SU-DHL-6 (cell line): ENCODE measurements around the gene SLC45A1.

ENCODE experiments used
- H2AFZ ChIP-seq: fragments of 200-600 bp; sonication (generic); 2 replicates; pipeline ENCODE4 v1.6.1; 2014; ENCODE audit warnings: low read depth, mild to moderate bottlenecking, moderate library complexity, mixed read lengths, antibody characterized with exemption, low read length; ENCODE audit not compliant: severe bottlenecking
- H3F3A ChIP-seq: fragments of 200-600 bp; shearing (Covaris generic); 2 replicates; pipeline ENCODE4 v1.6.0; 2016; ENCODE audit warnings: antibody characterized with exemption, mild to moderate bottlenecking; ENCODE audit not compliant: insufficient read depth
- H3K27ac ChIP-seq: fragments of 200-600 bp; sonication (generic); 2 replicates; pipeline ENCODE4 v1.5.1; 2016; ENCODE audit warnings: low read depth, mild to moderate bottlenecking, low read length, moderate library complexity, mixed read lengths
- H3K27me3 ChIP-seq: fragments of 200-600 bp; sonication (generic), shearing (Covaris generic); 2 replicates; pipeline ENCODE4 v1.6.0; 2014; ENCODE audit warnings: mild to moderate bottlenecking, low read length
- H3K36me3 ChIP-seq: fragments of 200-600 bp; sonication (generic); 2 replicates; pipeline ENCODE4 v1.6.1; 2014; ENCODE audit warnings: mild to moderate bottlenecking, low read length, mixed read lengths
- H3K4me2 ChIP-seq: fragments of 300-600, 200-600 bp; shearing (Covaris generic), sonication (generic); 2 replicates; pipeline ENCODE4 v1.6.0; 2014; ENCODE audit warnings: low read length, low read depth, mild to moderate bottlenecking; ENCODE audit not compliant: poor library complexity, severe bottlenecking
- H3K4me3 ChIP-seq: fragments of 200-600 bp; sonication (generic); 2 replicates; pipeline ENCODE4 v1.5.1; 2014; ENCODE audit warnings: antibody characterized with exemption, low read length, mild to moderate bottlenecking, mixed read lengths; ENCODE audit not compliant: insufficient read depth, poor library complexity, severe bottlenecking
- H3K79me2 ChIP-seq: fragments of 200-600 bp; sonication (generic); 2 replicates; pipeline ENCODE4 v1.6.1; 2014; ENCODE audit warnings: mild to moderate bottlenecking, low read length, moderate library complexity; ENCODE audit not compliant: insufficient read depth
- H3K9ac ChIP-seq: fragments of 200-600 bp; sonication (generic); 2 replicates; pipeline ENCODE4 v1.7.0; 2014; ENCODE audit warnings: mild to moderate bottlenecking, low read length
- H3K9me2 ChIP-seq: fragments of 200-600 bp; sonication (generic); replicated peaks from 2 replicates; pipeline ENCODE4 v1.6.1; 2014; ENCODE audit warnings: low read length; ENCODE audit not compliant: insufficient read depth
- H3K9me3 ChIP-seq: fragments of 200-600 bp; sonication (generic); 2 replicates; pipeline ENCODE4 v1.6.1; 2014; ENCODE audit warnings: low read length, mixed read lengths; ENCODE audit not compliant: insufficient read depth
- H4K20me1 ChIP-seq: fragments of 200-600 bp; sonication (generic); 2 replicates; pipeline ENCODE4 v1.6.1; 2014; ENCODE audit warnings: low read depth, mild to moderate bottlenecking, antibody characterized with exemption, low read length, moderate library complexity, mixed read lengths
- CTCF ChIP-seq: fragments of 200-600 bp; sonication (generic); IDR thresholded peaks from one replicate; pipeline ENCODE4 v1.5.1; 2017; ENCODE audit warnings: antibody characterized with exemption, mild to moderate bottlenecking, low read length, moderate library complexity; ENCODE audit not compliant: insufficient read depth, poor library complexity, severe bottlenecking
- EZH2phosphoT487 ChIP-seq: fragments of 200-600 bp; sonication (generic), shearing (Covaris generic); conservative IDR thresholded peaks from 2 replicates; pipeline ENCODE4 v1.6.1; 2018; ENCODE audit warnings: mild to moderate bottlenecking, antibody characterized with exemption, low read length, moderate library complexity, mixed read lengths

The SLC45A1 gene

GRCh38 chr1:8323706-8324105 is 5.8 kb downstream of the SLC45A1 start:
- TF ChIP-seq EZH2phosphoT487 (no peak), CTCF (no peak)
- no peak overlapping the region for H3K27ac ChIP-seq
- H3K4me3 ChIP-seq = no peak overlapping the region
- no peaks in the 10 kb centered on the region for H3K36me3 ChIP-seq
- no peaks in the 10 kb centered on the region for H3K79me2 ChIP-seq
- no peak overlapping the region for H3K9ac ChIP-seq
- H3K4me2 ChIP-seq = no peak overlapping the region
- no peak overlapping the region for H2AFZ ChIP-seq
- no peaks in the 10 kb centered on the region for H3K9me3 ChIP-seq
- no peaks in the 10 kb centered on the region for H3K9me2 ChIP-seq
- no peaks in the 10 kb centered on the region for H4K20me1 ChIP-seq
- no peaks in the 10 kb centered on the region for H3K27me3 ChIP-seq
- H3F3A ChIP-seq = no peaks in the 10 kb centered on the region

- Histone ChIP-seq H3K9me2 (no peaks in the 10 kb centered on the region), H3K4me3 (no peak overlapping the region), H3K27ac (no peak overlapping the region), H3K79me2 (no peaks in the 10 kb centered on the region), H3K9ac (no peak overlapping the region), H4K20me1 (no peaks in the 10 kb centered on the region), H2AFZ (no peak overlapping the region), H3K36me3 (no peaks in the 10 kb centered on the region), H3K4me2 (no peak overlapping the region), H3K9me3 (no peaks in the 10 kb centered on the region), H3K27me3 (no peaks in the 10 kb centered on the region), H3F3A (no peaks in the 10 kb centered on the region)
- no peak for TF ChIP-seq CTCF
- TF ChIP-seq EZH2phosphoT487 = no peak
These were observed 6.4 kb downstream of the SLC45A1 start for GRCh38 chr1:8324176-8324810.

GRCh38 chr1:8325771-8326170 is 7.9 kb downstream of the SLC45A1 start:
- Histone ChIP-seq H3K9me2 (no peaks in the 10 kb centered on the region), H3K79me2 (no peaks in the 10 kb centered on the region), H3K4me3 (no peak overlapping the region), H3K9ac (no peak overlapping the region), H3K36me3 (no peaks in the 10 kb centered on the region), H4K20me1 (no peaks in the 10 kb centered on the region), H3F3A (no peaks in the 10 kb centered on the region), H2AFZ (no peak overlapping the region), H3K27me3 (no peaks in the 10 kb centered on the region), H3K27ac (no peak overlapping the region), H3K4me2 (no peak overlapping the region), H3K9me3 (no peaks in the 10 kb centered on the region)
- TF ChIP-seq EZH2phosphoT487 (no peak), CTCF (no peak)
